ENCODE measurements around the gene ISX.
"Not testable (repeated sequence)": the region's sequence is repeated elsewhere in the genome, so short reads cannot be mapped to it uniquely, and the experiment has no call there.

The ISX gene

GRCh38 chr22:35043252-35043933 is 22.6 kb upstream of the ISX start:
- TF ChIP-seq, protein P1, sequence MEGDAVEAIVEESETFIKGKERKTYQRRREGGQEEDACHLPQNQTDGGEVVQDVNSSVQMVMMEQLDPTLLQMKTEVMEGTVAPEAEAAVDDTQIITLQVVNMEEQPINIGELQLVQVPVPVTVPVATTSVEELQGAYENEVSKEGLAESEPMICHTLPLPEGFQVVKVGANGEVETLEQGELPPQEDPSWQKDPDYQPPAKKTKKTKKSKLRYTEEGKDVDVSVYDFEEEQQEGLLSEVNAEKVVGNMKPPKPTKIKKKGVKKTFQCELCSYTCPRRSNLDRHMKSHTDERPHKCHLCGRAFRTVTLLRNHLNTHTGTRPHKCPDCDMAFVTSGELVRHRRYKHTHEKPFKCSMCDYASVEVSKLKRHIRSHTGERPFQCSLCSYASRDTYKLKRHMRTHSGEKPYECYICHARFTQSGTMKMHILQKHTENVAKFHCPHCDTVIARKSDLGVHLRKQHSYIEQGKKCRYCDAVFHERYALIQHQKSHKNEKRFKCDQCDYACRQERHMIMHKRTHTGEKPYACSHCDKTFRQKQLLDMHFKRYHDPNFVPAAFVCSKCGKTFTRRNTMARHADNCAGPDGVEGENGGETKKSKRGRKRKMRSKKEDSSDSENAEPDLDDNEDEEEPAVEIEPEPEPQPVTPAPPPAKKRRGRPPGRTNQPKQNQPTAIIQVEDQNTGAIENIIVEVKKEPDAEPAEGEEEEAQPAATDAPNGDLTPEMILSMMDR (conservative IDR thresholded peaks at IDR 0.05; ENCODE audit: low read depth, low read length) = peak; percentile 10
- DNase-seq (ENCODE audit: low read depth) = no peak
- H3K4me3 ChIP-seq (ENCODE audit: low read depth, low read length) = no peak overlapping the region

DNA sequence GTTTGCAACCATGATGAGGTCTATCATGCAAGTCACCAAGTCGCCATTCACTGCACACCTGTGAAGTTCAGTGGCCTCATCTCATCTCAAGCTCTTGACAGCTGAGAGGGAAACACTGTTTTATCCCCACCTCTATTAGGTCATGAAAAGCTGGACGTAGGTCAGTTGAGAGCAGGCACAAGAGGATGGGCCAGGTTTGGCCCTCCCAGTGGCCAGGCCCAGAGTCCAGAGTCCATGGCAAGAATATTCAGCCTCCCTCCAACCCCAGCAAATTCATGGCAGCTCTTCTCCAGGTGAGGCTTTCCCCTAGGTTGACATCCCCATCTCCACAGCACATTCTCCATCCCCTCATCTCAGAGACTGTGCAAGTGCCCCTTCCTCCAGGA is 22.0 kb upstream of the ISX start:
- TF ChIP-seq, protein P1 (conservative IDR thresholded peaks at IDR 0.05; ENCODE audit: low read depth, low read length) = no peak
- no peak for DNase-seq (ENCODE audit: low read depth)
- H3K4me3 ChIP-seq (ENCODE audit: low read depth, low read length) = no peak overlapping the region

DNA sequence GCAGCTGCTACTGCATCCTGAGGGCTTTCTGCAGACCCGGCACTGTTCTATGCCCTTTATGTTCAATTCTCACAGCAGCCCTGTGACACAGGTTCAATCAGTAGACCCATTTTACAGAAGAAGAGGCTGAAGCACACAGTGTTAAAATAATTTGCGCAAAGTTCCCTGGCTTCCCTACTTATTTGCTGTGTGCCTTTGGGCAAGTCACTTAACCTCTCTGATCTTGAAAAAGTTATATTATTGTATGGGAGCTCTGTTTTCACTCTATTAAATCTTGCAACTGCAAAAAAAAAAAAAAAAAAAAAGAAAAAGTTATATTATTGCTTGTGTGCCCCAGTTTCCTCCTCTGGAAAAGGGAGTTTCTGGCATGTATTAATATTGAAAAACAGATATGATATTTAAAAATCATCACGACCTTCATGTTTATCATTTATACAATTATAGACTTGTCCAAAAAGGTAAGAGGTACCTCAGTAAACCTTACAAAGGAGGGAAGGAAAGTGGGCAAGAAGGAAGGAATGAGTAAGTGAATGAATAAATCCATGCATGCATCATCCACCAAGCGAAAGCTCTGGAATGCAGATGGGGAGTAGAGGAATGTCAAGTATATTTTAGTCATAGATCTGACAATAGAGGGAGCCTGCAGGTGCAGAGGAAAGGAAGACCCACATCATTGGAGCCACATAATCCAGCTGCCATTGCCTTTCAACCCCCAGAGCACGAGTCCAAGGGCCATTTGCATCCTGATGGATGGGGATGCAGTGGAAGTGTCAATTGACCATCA is 21.2 kb upstream of the ISX start:
- TF ChIP-seq, protein P1 (conservative IDR thresholded peaks at IDR 0.05; ENCODE audit: low read depth, low read length) = no peak
- DNase-seq (ENCODE audit: low read depth) = no peak
- no peak overlapping the region for H3K4me3 ChIP-seq (ENCODE audit: low read depth, low read length)

- TF ChIP-seq, protein P1 (conservative IDR thresholded peaks at IDR 0.05; ENCODE audit: low read depth, low read length) = no peak
- DNase-seq (ENCODE audit: low read depth) = no peak
- no peak overlapping the region for H3K4me3 ChIP-seq (ENCODE audit: low read depth, low read length)
These were observed 20.5 kb upstream of the ISX start for GRCh38 chr22:35045451-35045850.

GRCh38 chr22:35046744-35047462 is 19.1 kb upstream of the ISX start:
- no peak for DNase-seq (ENCODE audit: low read depth)
- TF ChIP-seq, protein P1 (conservative IDR thresholded peaks at IDR 0.05; ENCODE audit: low read depth, low read length) = no peak
- H3K4me3 ChIP-seq (ENCODE audit: low read depth, low read length) = no peak overlapping the region

- H3K4me3 ChIP-seq (ENCODE audit: low read depth, low read length); DNase-seq (ENCODE audit: low read depth): not testable (repeated sequence)
These were observed 15.9 kb upstream of the ISX start for GRCh38 chr22:35050038-35050437.

DNA sequence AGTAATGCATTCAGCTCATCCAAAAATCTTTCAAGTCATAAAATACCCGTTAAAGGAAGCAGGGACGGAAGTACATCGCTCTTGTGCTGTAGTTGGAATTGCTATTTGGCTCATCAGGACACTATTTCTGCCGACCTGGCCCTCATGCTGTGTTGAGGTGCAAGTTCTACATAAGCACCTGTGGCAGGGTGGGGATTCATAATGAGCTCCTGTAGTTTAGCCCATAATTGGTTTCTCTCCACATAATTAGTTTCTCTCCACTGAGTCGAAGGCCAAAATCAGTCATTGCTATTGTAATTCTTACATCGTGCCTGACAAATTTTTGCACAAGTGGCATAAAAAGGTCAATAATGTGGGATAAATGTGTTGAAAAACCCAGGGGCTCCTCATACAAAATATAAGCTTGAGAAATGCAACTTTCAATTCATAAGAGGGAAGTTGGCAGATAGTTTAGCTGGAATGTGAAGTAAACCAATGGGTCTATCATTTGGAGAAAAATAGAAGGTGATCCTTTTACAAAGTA is 14.9 kb upstream of the ISX start:
- no peak overlapping the region for H3K4me3 ChIP-seq (ENCODE audit: low read depth, low read length)
- DNase-seq (ENCODE audit: low read depth) = no peak
- TF ChIP-seq, protein P1 (conservative IDR thresholded peaks at IDR 0.05; ENCODE audit: low read depth, low read length) = no peak

All from choroid plexus epithelial cell (primary cell).